ENCODE data around the gene SART3.

The SART3 gene

GRCh38 chr12:108565146-108565545, 4.2 kb upstream of the SART3 start:
- in situ Hi-C loops (cut with MboI; ENCODE audit: low sequenced_read_pairs): loop anchor here (10.0 to 25.0 kb wide), 2 partner anchors 240 to 522 kb away; partner anchors contain the start of genes ALKBH2 and UNG

- in situ Hi-C loops (cut with MboI; ENCODE audit: low sequenced_read_pairs): loop anchor here (10.0 to 25.0 kb wide), 2 partner anchors 240 to 523 kb away; partner anchors contain the start of genes ALKBH2 and UNG
Observed at GRCh38 chr12:108564724-108565123, 3.8 kb upstream of the SART3 start.

- in situ Hi-C loops (cut with MboI; ENCODE audit: low sequenced_read_pairs): loop anchor here (10.0 to 25.0 kb wide), 2 partner anchors 241 to 524 kb away; partner anchors contain the start of genes ALKBH2 and UNG
Observed at GRCh38 chr12:108563804-108564151, 2.8 kb upstream of the SART3 start.

- in situ Hi-C loops (cut with MboI; ENCODE audit: low sequenced_read_pairs): loop anchor here (10.0 to 25.0 kb wide), 2 partner anchors 242 to 524 kb away; partner anchors contain the start of genes ALKBH2 and UNG
Observed at GRCh38 chr12:108563136-108563803, 2.3 kb upstream of the SART3 start.

- in situ Hi-C loops (cut with MboI; ENCODE audit: low sequenced_read_pairs): loop anchor here (10.0 to 25.0 kb wide), 2 partner anchors 242 to 525 kb away; partner anchors contain the start of genes ALKBH2 and UNG
Observed at GRCh38 chr12:108562348-108563135, 1.6 kb upstream of the SART3 start, which contains the start of gene ISCU. Gene ISCU (plus strand): TSS chr12:108562596. CDS start chr12:108562623, 27 bp downstream.

GRCh38 chr12:108561852-108562347, 927 bp upstream of the SART3 start:
- in situ Hi-C loops (cut with MboI; ENCODE audit: low sequenced_read_pairs): loop anchor here (10.0 to 25.0 kb wide), 2 partner anchors 243 to 525 kb away; partner anchors contain the start of genes ALKBH2 and UNG

GRCh38 chr12:108560321-108560721, 652 bp downstream of the SART3 start:
- in situ Hi-C loops (cut with MboI; ENCODE audit: low sequenced_read_pairs): loop anchor here (10.0 to 25.0 kb wide), 2 partner anchors 244 to 527 kb away; partner anchors contain the start of genes ALKBH2 and UNG

GRCh38 chr12:108559748-108560147, 1.2 kb downstream of the SART3 start:
- in situ Hi-C loops (cut with MboI; ENCODE audit: low sequenced_read_pairs): loop anchor here (10.0 to 25.0 kb wide), 2 partner anchors 245 to 528 kb away; partner anchors contain the start of genes ALKBH2 and UNG

- in situ Hi-C loops (cut with MboI; ENCODE audit: low sequenced_read_pairs): loop anchor here (25.0 kb wide), 1 partner anchor 528 kb away; the partner anchor contains the start of genes ALKBH2 and UNG
Observed at GRCh38 chr12:108559007-108559655, 1.8 kb downstream of the SART3 start.

GRCh38 chr12:108555383-108555782, 5.6 kb downstream of the SART3 start:
- in situ Hi-C loops (cut with MboI; ENCODE audit: low sequenced_read_pairs): loop anchor here (25.0 kb wide), 1 partner anchor 532 kb away; the partner anchor contains the start of genes ALKBH2 and UNG

GRCh38 chr12:108553799-108554198, 7.2 kb downstream of the SART3 start:
- in situ Hi-C loops (cut with MboI; ENCODE audit: low sequenced_read_pairs): loop anchor here (25.0 kb wide), 1 partner anchor 534 kb away; the partner anchor contains the start of genes ALKBH2 and UNG

GRCh38 chr12:108551535-108551934, 9.4 kb downstream of the SART3 start:
- in situ Hi-C loops (cut with MboI; ENCODE audit: low sequenced_read_pairs): loop anchor here (25.0 kb wide), 1 partner anchor 536 kb away; the partner anchor contains the start of genes ALKBH2 and UNG

GRCh38 chr12:108548954-108549521, 11.9 kb downstream of the SART3 start:
- in situ Hi-C loops (cut with MboI; ENCODE audit: low sequenced_read_pairs): no loop called here

- in situ Hi-C loops (cut with MboI; ENCODE audit: low sequenced_read_pairs): no loop called here
Observed at GRCh38 chr12:108547686-108548085, 13.3 kb downstream of the SART3 start.

GRCh38 chr12:108543652-108544051, 17.3 kb downstream of the SART3 start:
- in situ Hi-C loops (cut with MboI; ENCODE audit: low sequenced_read_pairs): no loop called here

GRCh38 chr12:108542320-108542719, 18.7 kb downstream of the SART3 start:
- in situ Hi-C loops (cut with MboI; ENCODE audit: low sequenced_read_pairs): no loop called here

GRCh38 chr12:108538616-108539195, 22.3 kb downstream of the SART3 start:
- in situ Hi-C loops (cut with MboI; ENCODE audit: low sequenced_read_pairs): no loop called here

GRCh38 chr12:108538146-108538545, 22.8 kb downstream of the SART3 start:
- in situ Hi-C loops (cut with MboI; ENCODE audit: low sequenced_read_pairs): no loop called here

All from HL-60/S4 (cell line).